ENCODE results near the gene SUZ12. TPM values are rescaled to one million over a fixed set of nuclear protein-coding genes. Genes with fewer than 3 reads are reported as not detected.
"Not testable (repeated sequence)": the region's sequence is repeated elsewhere in the genome, so short reads cannot be mapped to it uniquely, and the experiment has no call there.

Gene SUZ12
- total and polyA plus RNA-seq, 2 experiments from 2014 or later, result 14.8 to 32.5 TPM

- Histone ChIP-seq H3K4me3 (no peak overlapping the region), H4K20me1 (ENCODE audit: insufficient read depth, poor library complexity, severe bottlenecking) (no peaks in the 10 kb centered on the region), H3K79me2 (no peaks in the 10 kb centered on the region), H3K4me1 (ENCODE audit: insufficient read depth) (no peaks in the 10 kb centered on the region), H3K27me3 (no peaks in the 10 kb centered on the region), H3K9me3 (ENCODE audit: low read depth) (no peaks in the 10 kb centered on the region), H2AFZ (no peak overlapping the region), H3K4me2 (no peak overlapping the region), H3K9me2 (replicated peaks; ENCODE audit: insufficient read depth) (no peaks in the 10 kb centered on the region), H3K27ac (no peak overlapping the region), H3K36me3 (replicated peaks; ENCODE audit: insufficient read depth, low read depth) (no peaks in the 10 kb centered on the region)
- no peak for TF ChIP-seq EZH2phosphoT487 (IDR thresholded peaks at IDR 0.05; ENCODE audit: low read depth, severe bottlenecking, unreplicated experiment)
- TF ChIP-seq EZH2 (IDR thresholded peaks at IDR 0.05; ENCODE audit: borderline replicate concordance), result no peak
- no peak for TF ChIP-seq CTCF (IDR thresholded peaks at IDR 0.05; ENCODE audit: poor library complexity)
- DNase-seq (ENCODE audit: low spot score), result no peak
- 96% methylated on average over 14 of the region's 45 CpGs for WGBS (ENCODE audit: low lambda C conversion rate, missing lambda C conversion rate)
Observed at GRCh38 chr17:31917065-31917529, 19.7 kb upstream of the SUZ12 start.

- H3K9me2 ChIP-seq (replicated peaks; ENCODE audit: insufficient read depth); H3K4me3 ChIP-seq; H3K79me2 ChIP-seq; H3K4me2 ChIP-seq; H4K20me1 ChIP-seq (ENCODE audit: insufficient read depth, poor library complexity, severe bottlenecking); DNase-seq (ENCODE audit: low spot score); H3K27ac ChIP-seq; H3K4me1 ChIP-seq (ENCODE audit: insufficient read depth); H2AFZ ChIP-seq; H3K9me3 ChIP-seq (ENCODE audit: low read depth); H3K36me3 ChIP-seq (replicated peaks; ENCODE audit: insufficient read depth, low read depth); H3K27me3 ChIP-seq: not testable (repeated sequence)
- 95% methylated on average over 13 of the region's 13 CpGs for WGBS (ENCODE audit: low lambda C conversion rate, missing lambda C conversion rate)
Observed at GRCh38 chr17:31917721-31918120, 19.1 kb upstream of the SUZ12 start.

- H3K36me3 ChIP-seq (replicated peaks; ENCODE audit: insufficient read depth, low read depth), result no peaks in the 10 kb centered on the region
- no peaks in the 10 kb centered on the region for H3K79me2 ChIP-seq
- H2AFZ ChIP-seq, result no peak overlapping the region
- WGBS (ENCODE audit: low lambda C conversion rate, missing lambda C conversion rate), result 85% methylated on average over 4 of the region's 4 CpGs
- TF ChIP-seq CTCF (IDR thresholded peaks at IDR 0.05; ENCODE audit: poor library complexity), result no peak
- TF ChIP-seq EZH2phosphoT487 (IDR thresholded peaks at IDR 0.05; ENCODE audit: low read depth, severe bottlenecking, unreplicated experiment), result no peak
- no peak for TF ChIP-seq EZH2 (IDR thresholded peaks at IDR 0.05; ENCODE audit: borderline replicate concordance)
- H3K9me2 ChIP-seq (replicated peaks; ENCODE audit: insufficient read depth), result no peaks in the 10 kb centered on the region
- H3K27me3 ChIP-seq, result no peaks in the 10 kb centered on the region
- no peaks in the 10 kb centered on the region for H4K20me1 ChIP-seq (ENCODE audit: insufficient read depth, poor library complexity, severe bottlenecking)
- H3K4me3 ChIP-seq, result no peak overlapping the region
- no peak overlapping the region for H3K27ac ChIP-seq
- no peak overlapping the region for H3K4me2 ChIP-seq
- no peak for DNase-seq (ENCODE audit: low spot score)
- no peaks in the 10 kb centered on the region for H3K9me3 ChIP-seq (ENCODE audit: low read depth)
- H3K4me1 ChIP-seq (ENCODE audit: insufficient read depth), result no peaks in the 10 kb centered on the region
Observed at GRCh38 chr17:31918701-31919128, 18.1 kb upstream of the SUZ12 start.

GRCh38 chr17:31919802-31920525, 16.8 kb upstream of the SUZ12 start:
- H3K9me2 ChIP-seq (replicated peaks; ENCODE audit: insufficient read depth), result no peaks in the 10 kb centered on the region
- no peaks in the 10 kb centered on the region for H3K9me3 ChIP-seq (ENCODE audit: low read depth)
- no peak overlapping the region for H3K27ac ChIP-seq
- no peak for DNase-seq (ENCODE audit: low spot score)
- no peaks in the 10 kb centered on the region for H3K36me3 ChIP-seq (replicated peaks; ENCODE audit: insufficient read depth, low read depth)
- no peak for TF ChIP-seq EZH2 (IDR thresholded peaks at IDR 0.05; ENCODE audit: borderline replicate concordance)
- no peak for TF ChIP-seq CTCF (IDR thresholded peaks at IDR 0.05; ENCODE audit: poor library complexity)
- TF ChIP-seq EZH2phosphoT487 (IDR thresholded peaks at IDR 0.05; ENCODE audit: low read depth, severe bottlenecking, unreplicated experiment), result no peak
- H3K4me2 ChIP-seq, result no peak overlapping the region
- H4K20me1 ChIP-seq (ENCODE audit: insufficient read depth, poor library complexity, severe bottlenecking), result no peaks in the 10 kb centered on the region
- no peaks in the 10 kb centered on the region for H3K79me2 ChIP-seq
- no peak overlapping the region for H3K4me3 ChIP-seq
- WGBS (ENCODE audit: low lambda C conversion rate, missing lambda C conversion rate), result 87% methylated on average over 10 of the region's 10 CpGs
- H3K4me1 ChIP-seq (ENCODE audit: insufficient read depth), result no peaks in the 10 kb centered on the region
- no peaks in the 10 kb centered on the region for H3K27me3 ChIP-seq
- no peak overlapping the region for H2AFZ ChIP-seq

Data from hepatocyte (in vitro differentiated cells).